HG03457 (cell line): ENCODE data around the gene DNAJC7.
"Not testable (repeated sequence)": the region's sequence is repeated elsewhere in the genome, so short reads cannot be mapped to it uniquely, and the experiment has no call there.

Source experiments
- ATAC-seq: cut with Tn5 transposase; IDR thresholded peaks from one replicate; pipeline ENCODE4 v1.9.1; 2021; ENCODE audit warnings: moderate number of reproducible peaks; ENCODE audit not compliant: unreplicated experiment

DNAJC7 gene

DNA sequence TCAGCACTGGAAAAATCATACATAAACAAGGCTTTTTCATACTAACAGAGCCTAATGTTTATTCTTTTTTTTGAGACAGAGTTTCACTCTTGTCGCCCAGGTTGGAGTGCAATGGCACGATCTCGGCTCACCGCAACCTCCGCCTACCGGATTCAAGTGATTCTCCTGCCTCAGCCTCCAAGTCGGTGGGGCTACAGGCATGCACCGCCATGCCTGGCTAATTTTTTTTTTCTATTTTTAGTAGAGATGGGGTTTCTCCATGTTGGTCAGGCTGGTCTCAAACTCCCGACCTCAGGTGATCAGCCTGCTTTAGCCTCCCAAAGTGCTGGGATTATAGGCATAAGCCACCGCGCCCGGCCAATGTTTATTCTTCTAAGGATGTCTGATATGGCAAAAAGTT lies 3.5 kb downstream of the DNAJC7 start:
- ATAC-seq = not testable (repeated sequence)

DNA sequence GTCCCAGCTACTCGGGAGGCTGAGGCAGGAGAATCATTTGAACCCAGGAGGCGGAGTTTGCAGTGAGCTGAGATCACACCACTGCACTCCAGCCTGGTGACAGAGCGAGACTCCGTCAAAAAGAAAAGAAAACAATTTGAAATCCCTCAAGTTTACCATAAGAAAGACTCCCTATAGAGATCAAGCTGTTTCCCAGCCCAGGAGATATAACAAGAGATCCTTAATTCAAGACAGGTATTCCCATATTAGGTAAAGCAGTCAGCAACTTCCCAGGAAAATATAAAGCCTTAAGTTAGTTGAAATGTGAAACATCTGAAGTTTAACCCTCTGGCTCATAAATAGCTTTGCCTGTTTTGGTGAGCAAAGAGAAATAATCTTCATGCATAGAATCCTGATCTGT lies 4.9 kb downstream of the DNAJC7 start:
- not testable (repeated sequence) for ATAC-seq

DNA sequence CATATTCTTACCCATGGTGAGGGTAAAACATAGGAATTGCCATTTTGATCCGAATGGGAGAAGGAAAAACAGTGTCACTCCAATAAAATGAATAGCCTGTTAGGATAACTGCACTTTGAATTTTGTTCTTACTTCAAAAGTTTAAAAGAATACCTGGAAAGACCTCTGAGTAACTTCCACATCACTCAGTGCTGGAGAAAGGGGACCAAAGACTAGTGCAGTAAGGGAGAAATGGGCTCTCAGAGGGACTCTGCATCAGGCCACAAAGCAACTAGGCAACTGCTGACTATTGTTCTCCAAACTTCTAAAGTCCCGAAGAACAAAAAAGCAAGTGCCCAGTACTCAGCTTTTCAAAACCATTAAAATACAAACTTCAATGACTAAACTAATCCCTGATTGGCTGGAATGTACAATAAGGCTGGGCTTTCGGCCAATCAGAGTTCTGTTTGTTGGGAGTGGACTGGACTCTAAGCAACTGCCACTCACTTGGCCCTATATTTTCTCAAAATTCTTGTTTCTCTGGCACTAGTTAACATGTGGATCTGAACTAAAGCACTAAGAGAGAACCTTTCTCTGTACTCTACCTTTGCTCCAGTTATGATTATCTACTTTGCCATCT lies 6.2 kb downstream of the DNAJC7 start:
- no peak for ATAC-seq

- ATAC-seq = not testable (repeated sequence)
Measured at GRCh38 chr17:42010266-42010680, 7.0 kb downstream of the DNAJC7 start.

GRCh38 chr17:42009170-42009569 lies 8.1 kb downstream of the DNAJC7 start:
- ATAC-seq = no peak

DNA sequence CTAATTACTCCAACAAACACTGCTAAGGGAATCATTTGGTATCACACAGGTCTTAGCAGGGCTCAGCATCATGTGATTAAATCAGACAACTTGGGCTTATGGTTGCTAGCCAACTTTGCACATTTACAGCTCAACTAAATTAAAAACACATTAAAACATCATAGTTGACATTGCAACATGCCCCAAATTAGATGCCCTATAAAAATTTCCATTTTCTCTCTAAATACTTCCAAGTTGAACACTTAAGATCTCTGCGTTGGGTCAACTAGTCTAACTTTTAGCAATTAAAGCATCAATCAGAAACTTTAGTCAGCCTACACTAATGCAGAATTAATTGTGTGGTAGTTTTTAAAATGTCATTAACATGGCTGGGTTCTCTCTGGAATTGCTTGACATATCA lies 12.1 kb downstream of the DNAJC7 start:
- ATAC-seq = no peak

DNA sequence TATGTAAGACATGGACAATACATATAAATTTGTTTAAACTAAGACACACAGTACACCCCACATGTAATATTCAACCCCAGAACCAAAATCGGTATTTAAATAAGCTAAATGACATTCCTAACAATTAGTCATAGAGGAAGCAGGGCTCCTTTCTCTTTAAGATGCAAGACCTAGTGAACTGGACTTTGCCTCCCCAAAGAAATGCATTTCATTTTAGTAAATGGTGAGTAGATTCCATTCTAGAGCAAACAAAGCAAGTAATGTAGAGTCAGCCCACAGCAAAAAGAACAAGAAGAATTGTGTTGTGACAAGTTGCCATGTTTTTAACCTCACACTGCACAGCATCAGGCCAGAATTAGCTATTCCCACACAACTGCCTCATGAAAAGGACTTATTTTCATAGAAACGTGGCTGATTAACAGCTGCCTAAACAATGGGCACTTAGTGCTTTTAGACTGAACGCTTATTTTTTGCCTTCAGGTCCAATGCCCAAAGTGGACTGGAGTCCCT lies 14.4 kb downstream of the DNAJC7 start:
- no peak for ATAC-seq

- ATAC-seq = no peak
Measured at GRCh38 chr17:42002175-42002791, 15.0 kb downstream of the DNAJC7 start.

- no peak for ATAC-seq
Measured at GRCh38 chr17:42001729-42002128, 15.5 kb downstream of the DNAJC7 start.

DNA sequence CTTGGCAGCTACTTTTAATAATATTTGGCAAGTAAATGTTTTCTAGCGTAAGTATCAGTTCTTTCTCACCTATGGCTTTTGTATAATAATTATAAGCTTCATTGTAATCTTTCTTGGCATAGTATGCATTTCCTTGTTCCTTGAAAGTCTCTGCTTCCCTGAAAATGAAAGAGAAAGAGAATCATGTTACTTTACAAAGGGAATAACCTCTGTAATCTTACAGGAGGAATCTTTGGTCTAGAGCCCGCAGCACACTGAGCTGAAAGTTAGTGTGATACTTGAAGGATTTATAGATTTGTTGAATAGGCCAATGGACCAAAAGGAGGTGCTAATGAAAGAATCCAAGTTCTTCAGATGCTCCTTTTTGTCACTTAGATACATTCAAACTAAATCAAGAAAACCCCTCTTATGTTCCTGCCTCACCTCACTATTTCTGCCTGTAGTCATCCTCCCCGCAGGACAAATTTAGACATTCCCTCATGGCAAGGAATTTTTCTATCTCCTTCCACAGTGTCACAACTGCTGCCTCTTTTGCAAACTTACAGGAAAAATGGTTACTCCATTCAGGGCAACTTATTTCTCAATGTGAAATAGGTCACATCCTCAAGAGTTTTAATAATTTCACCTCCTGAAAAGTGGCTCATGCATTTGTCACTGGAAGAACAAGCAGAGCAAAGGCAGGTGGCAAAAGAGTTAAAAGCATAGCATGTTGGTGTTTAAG lies 16.7 kb downstream of the DNAJC7 start:
- ATAC-seq = no peak

GRCh38 chr17:41998497-41998896 lies 18.7 kb downstream of the DNAJC7 start:
- no peak for ATAC-seq

- no peak for ATAC-seq
Measured at GRCh38 chr17:41996855-41997164, 20.4 kb downstream of the DNAJC7 start.

- no peak for ATAC-seq
Measured at GRCh38 chr17:41992576-41992975, 24.7 kb downstream of the DNAJC7 start.

DNA sequence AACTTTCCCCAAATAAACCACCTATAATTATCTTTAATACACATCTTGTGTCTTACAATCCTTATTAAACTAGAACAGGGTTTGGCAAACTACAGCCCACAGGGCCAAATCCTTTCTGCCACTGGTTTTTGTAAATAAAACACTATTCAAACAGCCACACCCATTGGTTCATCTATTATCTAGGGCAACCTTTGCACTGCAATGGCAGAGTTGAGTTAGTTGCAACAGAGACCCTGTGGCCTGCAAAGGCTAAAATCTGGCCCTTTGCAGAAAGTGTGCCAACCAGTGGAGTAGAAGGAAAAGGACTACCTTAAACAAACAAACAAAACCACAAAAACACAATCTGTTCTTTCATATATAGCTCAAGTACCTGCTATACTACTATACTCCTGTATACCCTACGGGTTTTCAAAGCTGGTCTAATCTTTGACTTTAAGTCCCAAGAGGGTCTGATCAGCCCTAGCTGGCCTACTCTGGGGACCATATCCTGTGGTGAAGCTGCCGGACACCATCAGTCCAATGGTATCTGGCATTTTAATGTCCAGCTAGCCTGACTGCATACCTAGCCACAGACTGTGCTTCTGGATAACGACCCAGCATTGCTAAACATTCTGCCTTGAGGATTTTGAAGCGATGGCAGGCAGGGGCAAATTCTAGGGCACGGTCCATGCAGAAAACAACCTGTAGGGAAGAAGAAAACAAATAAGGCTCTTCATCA lies 27.4 kb downstream of the DNAJC7 start:
- ATAC-seq = no peak

DNA sequence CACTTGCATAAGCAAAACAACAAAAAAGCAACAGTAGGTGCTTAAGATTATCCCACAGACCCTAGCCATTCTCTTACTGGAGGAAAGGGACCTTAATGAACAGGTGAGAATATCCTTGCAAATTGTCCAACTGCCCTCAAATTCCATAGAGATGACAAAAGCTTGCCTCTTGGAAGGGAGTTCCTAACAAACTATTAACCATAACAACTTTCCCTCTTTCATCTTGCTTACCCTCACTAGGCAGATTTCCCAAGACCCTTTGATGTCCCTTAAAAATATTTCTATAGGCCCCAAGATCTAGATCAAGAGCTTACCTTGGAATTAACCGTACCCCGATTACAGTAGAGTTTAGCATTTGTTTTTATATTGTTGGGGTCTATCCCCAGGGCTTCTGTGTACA lies 28.8 kb downstream of the DNAJC7 start:
- no peak for ATAC-seq

DNA sequence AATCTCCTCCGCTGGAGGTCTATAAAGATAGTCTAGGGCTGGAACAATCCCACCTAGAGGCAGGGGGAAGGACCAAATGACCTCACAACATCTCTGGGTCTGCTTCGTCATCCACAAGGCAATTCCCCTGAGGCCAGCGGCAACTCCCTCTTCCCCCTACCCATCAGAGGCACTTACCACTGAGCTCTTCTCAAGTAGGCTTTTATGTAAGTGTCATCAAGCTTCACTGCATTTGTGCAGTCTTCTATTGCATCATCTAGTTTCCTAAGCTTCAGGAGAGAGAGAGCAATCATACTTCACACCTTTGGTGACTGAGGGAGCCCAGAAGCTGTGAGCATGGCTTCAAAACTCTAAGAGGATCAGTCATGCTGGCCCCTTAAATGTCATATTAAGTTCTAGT lies 29.6 kb downstream of the DNAJC7 start:
- ATAC-seq = no peak

GRCh38 chr17:41986634-41987033 lies 30.6 kb downstream of the DNAJC7 start:
- no peak for ATAC-seq

DNA sequence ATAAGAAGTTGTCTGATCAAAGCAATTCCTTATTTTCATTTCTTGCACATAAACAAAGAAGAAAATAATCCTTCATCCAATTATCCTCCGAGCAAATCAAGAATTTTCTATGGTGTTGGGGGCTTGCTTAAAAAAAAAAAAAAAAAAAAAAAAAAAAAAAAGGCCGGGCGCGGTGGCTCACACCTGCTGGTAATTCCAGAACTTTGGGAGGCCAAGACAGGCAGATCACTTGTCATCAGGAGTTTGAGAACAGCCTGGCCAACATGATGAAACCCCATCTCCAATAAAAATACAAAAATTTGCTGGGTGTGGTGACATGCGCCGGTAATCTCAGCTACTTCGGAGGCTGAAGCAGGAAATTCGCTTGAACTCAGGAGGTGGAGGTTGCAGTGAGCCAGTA lies 31.3 kb downstream of the DNAJC7 start:
- ATAC-seq = no peak

GRCh38 chr17:41984454-41984853 lies 32.8 kb downstream of the DNAJC7 start:
- no peak for ATAC-seq

GRCh38 chr17:41982026-41982760 lies 35.0 kb downstream of the DNAJC7 start:
- ATAC-seq = no peak

DNA sequence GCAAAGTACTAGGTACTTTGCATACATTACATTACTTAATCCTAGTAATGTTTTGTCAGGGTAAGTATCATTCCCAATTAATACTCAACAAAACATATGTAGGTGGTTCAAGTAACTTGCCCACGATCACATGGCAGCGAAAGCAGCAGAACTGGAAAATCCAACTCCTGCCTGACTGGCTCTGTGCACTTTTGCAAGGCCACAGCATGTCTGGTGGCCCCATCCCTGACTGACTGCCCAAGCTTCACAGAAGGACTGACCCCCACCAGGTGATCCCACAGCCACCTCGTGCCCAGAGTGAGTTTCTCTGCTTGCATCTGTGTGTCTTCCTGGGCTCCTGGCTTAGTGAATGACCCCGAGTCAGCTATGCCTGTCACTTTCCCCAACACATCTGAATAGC lies 39.2 kb downstream of the DNAJC7 start:
- ATAC-seq = no peak
